Measurements from ENCODE around the gene CCDC86. TPM values are rescaled to one million over a fixed set of nuclear protein-coding genes. Genes with fewer than 3 reads are reported as not detected.
"Not testable (repeated sequence)": the region's sequence is repeated elsewhere in the genome, so short reads cannot be mapped to it uniquely, and the experiment has no call there.

The CCDC86 gene
- total and polyA plus RNA-seq, 9 of the 15 experiments (the other 6 are each of a cell fraction or from before 2014, with no cell fraction given), result 4.6 to 102 (median 25.2) TPM

DNA sequence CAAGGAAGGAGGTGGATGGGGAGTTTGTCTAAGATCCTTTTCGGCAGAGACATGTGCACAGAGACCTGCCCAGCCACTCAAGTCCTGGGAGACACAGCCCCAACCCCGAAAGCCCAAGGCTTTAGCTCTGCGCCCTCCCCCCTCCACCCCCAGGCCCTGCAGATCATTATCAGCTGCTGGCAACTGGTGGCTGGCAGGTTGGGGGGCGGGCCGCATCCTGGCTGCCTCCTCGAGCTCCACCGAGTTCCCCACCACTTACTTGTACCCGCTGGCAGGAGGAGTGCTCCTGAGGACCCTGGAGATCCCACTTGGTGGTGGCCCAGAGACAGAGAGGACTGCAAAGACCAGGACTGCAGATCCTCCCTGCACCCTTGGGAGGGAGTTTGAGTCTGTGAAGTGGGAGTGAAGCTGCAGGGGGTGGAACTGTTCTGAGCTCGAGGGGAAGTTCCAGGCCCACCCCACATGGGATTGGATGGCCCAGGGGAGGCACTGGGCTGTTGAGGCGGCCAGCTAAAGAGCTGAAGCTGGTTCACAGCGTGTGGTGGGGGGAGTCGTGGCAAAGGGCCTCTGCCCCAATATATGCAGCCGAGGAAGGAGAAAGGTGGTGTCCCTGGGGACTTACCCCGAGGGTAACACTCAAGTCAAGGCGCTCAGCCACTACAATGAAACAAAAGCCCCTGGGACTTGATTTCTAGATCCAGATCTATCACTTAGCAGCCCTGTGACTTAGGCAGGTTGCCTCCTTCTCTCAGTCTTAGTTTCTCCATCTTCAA is 19.9 kb upstream of the CCDC86 start (continued):
- TF ChIP-seq VEZF1 (CRISPR knock-in tag; IDR thresholded peaks at IDR 0.05), result peak; percentile 53; the same call in 1 of the 2 replicates

DNA sequence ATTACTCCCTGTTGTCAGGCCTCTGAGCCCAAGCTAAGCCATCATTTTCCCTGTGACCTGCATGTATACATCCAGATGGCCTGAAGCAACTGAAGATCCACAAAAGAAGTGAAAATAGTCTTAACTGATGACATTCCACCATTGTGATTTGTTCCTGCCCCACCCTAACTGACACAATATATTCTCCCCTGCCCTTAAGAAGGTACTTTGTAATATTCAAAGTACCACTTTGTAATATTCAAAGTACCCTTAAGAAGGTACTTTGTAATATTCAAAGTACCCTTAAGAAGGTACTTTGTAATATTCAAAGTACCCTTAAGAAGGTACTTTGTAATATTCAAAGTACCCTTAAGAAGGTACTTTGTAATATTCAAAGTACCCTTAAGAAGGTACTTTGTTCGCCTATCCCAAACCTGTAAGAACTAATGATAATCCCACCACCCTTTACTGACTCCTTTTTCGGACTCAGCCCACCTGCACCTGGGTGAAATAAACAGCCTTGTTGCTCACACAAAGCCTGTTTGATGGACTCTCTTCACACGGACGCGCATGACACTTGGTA is 18.1 kb upstream of the CCDC86 start:
- H4K20me1 ChIP-seq (replicated peaks; ENCODE audit: control insufficient read depth, insufficient read depth, low read length), result 0 out of 2 replicates have a peak, but pooled peaks cover 11% of the 10 kb centered on the region
- H2AFZ ChIP-seq (ENCODE audit: low read depth, low read length); H3K79me2 ChIP-seq (ENCODE audit: control insufficient read depth, insufficient read depth, low read length); FAIRE-seq; intact Hi-C loops (cut with micrococcal nuclease); H3K4me3 ChIP-seq; DNase-seq (ENCODE audit: extremely low read depth in 1 of 4, low spot score in 3 of 4); BruUV-seq (replicated peaks); H3K36me3 ChIP-seq (ENCODE audit: control insufficient read depth, insufficient read depth, low read length); H3K27ac ChIP-seq (ENCODE audit: extremely low read depth, low read depth, low read length); H3K4me2 ChIP-seq (ENCODE audit: insufficient read depth, low read length); in situ Hi-C loops (cut with MboI); H3K4me1 ChIP-seq (replicated peaks in 1 of 2; ENCODE audit: control insufficient read depth in 2 of 2, insufficient read depth in 2 of 2, low read length in 2 of 2); CTCF ChIA-PET (ENCODE audit: low intra/inter-chr PET ratio); H3K9me3 ChIP-seq (replicated peaks; ENCODE audit: control insufficient read depth, insufficient read depth, low read depth, low read length); H3K9me1 ChIP-seq (ENCODE audit: control insufficient read depth, insufficient read depth, low read length); H3K9ac ChIP-seq (ENCODE audit: insufficient read depth in 1 of 2, low read depth in 2 of 2, low read length in 2 of 2); ATAC-seq: not testable (repeated sequence)
- peaks cover 18 to 70% of the 10 kb centered on the region in 2 experiments; a peak in 4 of 5 replicates for H3K27me3 ChIP-seq (ENCODE audit: control insufficient read depth in 2 of 2, insufficient read depth in 2 of 2, low read length in 2 of 2)
- POLR2A ChIA-PET, result interaction anchor here (0.8 kb wide), 1 partner anchor 71 kb away, joined by 3 read pairs; no protein-coding TSS in a partner anchor
- WGBS (ENCODE audit: insufficient coverage, low coverage, missing lambda C conversion rate), result 27% methylated on average over 5 of the region's 5 CpGs
